Activated B cell treated with CpG ODN at 0.5 μM for 24 hours (primary cell): ENCODE data around the gene LAYN. TPM values are rescaled to one million over a fixed set of nuclear protein-coding genes. Genes with fewer than 3 reads are reported as not detected.

ENCODE experiments used
- total RNA-seq: library from RNA; stranded (reverse); gene quantifications from 2 replicates; pipeline ENCODE4 v1.2.3, GENCODE V29; 2022

Gene LAYN
- total RNA-seq, 1 donor from 2014 or later, result not detected

Other genes with a start within 250 kb of the LAYN start
- 0.82 and 1.1 TPM in 2 replicates for gene POU2AF3, start 242.2 kb upstream of the LAYN start, total RNA-seq
- gene POU2AF1, start 161.4 kb upstream of the LAYN start, total RNA-seq, result 141 and 155 TPM in 2 replicates
- not detected in 2 replicates for gene BTG4, start 28.3 kb upstream of the LAYN start, total RNA-seq
- gene HOATZ, start 25.9 kb upstream of the LAYN start, total RNA-seq, result not detected in 2 replicates
- 10.0 and 10.2 TPM in 2 replicates for gene SIK2, start 61.7 kb downstream of the LAYN start, total RNA-seq
- gene PPP2R1B, start 225.7 kb downstream of the LAYN start, total RNA-seq, result 36.2 and 37.9 TPM in 2 replicates